Effector memory CD4-positive, alpha-beta T cell (primary cell): Measurements from ENCODE around the gene TEC.
"Not testable (repeated sequence)": the region's sequence is repeated elsewhere in the genome, so short reads cannot be mapped to it uniquely, and the experiment has no call there.

Source experiments
- DNase-seq, 3 donors: peaks; one replicate each; pipeline ENCODE4 v3.0.0-alpha.2; 2020
- H3K27ac ChIP-seq: 2 replicates; pipeline ENCODE4 v1.7.0; 2013; ENCODE audit warnings: mild to moderate bottlenecking, low read length, moderate library complexity; ENCODE audit not compliant: insufficient read depth, poor library complexity, severe bottlenecking
- H3K27me3 ChIP-seq: replicated peaks from 2 replicates; pipeline ENCODE4 v1.7.0; 2013; ENCODE audit warnings: mild to moderate bottlenecking, low read length; ENCODE audit not compliant: insufficient read depth, control insufficient read depth, poor library complexity, severe bottlenecking
- H3K36me3 ChIP-seq: 2 replicates; pipeline ENCODE4 v1.7.0; 2013; ENCODE audit warnings: mild to moderate bottlenecking, low read length, moderate library complexity; ENCODE audit not compliant: control insufficient read depth, insufficient read depth
- H3K4me1 ChIP-seq: 2 replicates; pipeline ENCODE4 v1.7.0; 2013; ENCODE audit warnings: low read length, mild to moderate bottlenecking; ENCODE audit not compliant: control insufficient read depth, insufficient read depth, poor library complexity, severe bottlenecking
- H3K4me3 ChIP-seq: 2 replicates; pipeline ENCODE4 v1.7.0; 2013; ENCODE audit warnings: low read length, low read depth, mild to moderate bottlenecking; ENCODE audit not compliant: insufficient read depth, poor library complexity, severe bottlenecking
- H3K9me3 ChIP-seq: 2 replicates; pipeline ENCODE4 v1.7.0; 2013; ENCODE audit warnings: mild to moderate bottlenecking, low read length, moderate library complexity; ENCODE audit not compliant: control insufficient read depth
- total RNA-seq, 3 donors: gene quantifications; one replicate each; lab custom pipeline; 2026; lab: John Stamatoyannopoulos, UW

The TEC gene
- 3.5 to 4.4 (median 3.6) reads per million in 3 donors for total RNA-seq

DNA sequence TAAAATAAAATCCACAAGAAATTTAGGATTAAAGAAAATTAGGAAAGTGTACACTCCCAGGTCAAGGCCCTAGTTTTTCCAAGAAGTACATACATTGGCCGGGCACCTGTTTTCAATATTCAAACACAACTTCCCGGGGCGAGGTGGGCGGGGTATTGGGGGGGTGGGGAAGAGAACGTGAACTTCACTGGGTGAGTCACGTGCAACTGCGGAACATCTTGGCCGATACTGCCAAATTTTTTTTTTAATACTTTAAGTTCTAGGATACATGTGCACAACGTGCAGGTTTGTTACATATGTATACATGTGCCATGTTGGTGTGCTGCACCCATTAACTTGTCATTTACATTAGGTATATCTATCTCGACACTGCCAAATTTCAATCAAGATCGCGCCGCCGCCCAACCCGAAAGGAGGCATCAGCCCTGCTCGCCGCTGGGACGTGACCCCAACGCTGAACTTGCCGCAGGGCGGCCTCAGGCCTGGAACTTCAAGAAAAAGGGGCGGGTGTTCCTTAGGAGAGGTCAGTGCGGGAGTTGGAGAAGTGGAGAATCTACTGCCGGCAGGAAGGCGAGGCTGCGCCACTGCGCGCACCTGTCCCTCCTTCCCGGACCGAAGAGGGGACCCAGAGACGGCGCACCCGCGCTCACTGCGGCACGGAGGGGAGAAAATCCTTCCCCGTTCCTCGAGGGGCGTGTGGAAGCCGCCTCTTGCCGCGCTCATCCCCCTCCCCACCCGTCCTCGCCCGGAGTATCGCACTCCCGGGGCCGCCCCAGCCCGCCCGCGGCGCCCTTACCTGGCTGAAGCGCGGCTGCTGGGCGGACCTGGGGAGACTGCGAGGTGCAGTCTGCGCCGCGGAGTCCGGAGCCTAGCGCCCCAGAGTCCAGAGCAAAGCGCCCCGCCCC lies at the start of gene TEC:
Gene TEC (minus strand): TSS at position 883 of the 905 bp plus-strand sequence. CDS start 41,224 bp downstream, outside the sequence.
- H3K27ac ChIP-seq: peak within 1 kb of the TSS; percentile 49
- no peaks in the 10 kb centered on the region for H3K4me1 ChIP-seq
- no peaks in the 10 kb centered on the region for H3K9me3 ChIP-seq
- DNase-seq: peak in 1 of 3 donors; percentile 6
- no peaks in the 10 kb centered on the region for H3K27me3 ChIP-seq
- H3K4me3 ChIP-seq: peak within 1 kb of the TSS; percentile 86
- H3K36me3 ChIP-seq: no peaks in the 10 kb centered on the region

DNA sequence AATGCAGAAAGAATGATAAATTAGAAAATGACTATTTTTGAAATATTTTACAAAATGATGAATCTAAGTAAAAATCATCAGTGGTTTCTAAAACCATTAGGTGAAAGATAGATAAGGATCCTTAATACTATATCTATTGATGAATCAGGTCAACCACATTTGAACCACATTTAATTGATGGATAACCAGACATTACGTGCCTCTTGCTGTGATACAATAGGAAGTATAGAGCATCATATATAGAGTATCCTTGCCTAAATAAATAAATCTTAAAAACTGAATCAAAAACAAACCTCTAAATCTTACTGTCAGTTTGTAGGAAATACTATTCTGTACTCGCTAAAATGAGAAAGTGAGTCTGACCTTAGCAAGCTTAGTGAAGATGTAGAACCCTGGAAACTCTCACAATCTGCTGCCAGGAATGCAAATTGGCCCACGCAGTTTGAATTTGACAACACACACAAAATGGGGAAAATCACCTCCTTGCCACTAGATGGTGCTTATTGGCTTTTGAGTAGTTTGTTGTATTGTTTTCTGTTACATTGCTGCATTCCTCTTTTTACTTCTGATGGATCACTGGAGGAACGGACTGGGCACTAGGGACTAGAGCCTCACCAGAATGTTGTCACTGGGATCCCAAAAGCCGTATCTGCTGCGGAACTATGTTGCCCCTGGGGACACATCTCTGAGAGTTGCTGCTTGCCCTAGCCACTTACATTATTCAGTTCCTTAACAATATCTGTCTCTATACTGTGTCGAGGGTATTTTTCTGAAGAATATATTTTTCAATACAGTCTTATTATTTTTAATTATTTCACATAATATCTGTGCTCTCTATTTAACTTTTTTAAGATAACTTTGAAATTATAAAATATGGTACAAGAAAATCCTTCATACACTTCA lies 46.3 kb upstream of the TEC start:
- Histone ChIP-seq H3K27ac (no peak overlapping the region), H3K4me3 (no peak overlapping the region), H3K36me3 (no peaks in the 10 kb centered on the region), H3K4me1 (no peaks in the 10 kb centered on the region), H3K9me3 (no peaks in the 10 kb centered on the region), H3K27me3 (no peaks in the 10 kb centered on the region)
- no peak for DNase-seq

DNA sequence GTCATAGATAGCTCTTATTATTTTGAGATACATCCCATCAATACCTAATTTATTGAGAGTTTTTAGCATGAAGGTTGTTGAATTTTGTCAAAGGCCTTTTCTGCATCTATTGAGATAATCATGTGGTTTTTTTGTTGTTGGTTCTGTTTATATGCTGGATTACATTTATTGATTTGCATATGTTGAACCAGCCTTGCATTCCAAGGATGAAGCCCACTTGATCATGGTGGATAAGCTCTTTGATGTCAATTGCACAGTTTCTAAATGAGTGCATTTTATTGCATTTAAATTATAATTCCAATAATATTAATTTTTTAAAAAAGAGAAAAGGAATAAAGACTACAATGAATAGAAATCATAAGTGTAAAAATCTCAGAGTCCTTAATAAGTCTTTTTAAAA lies 45.1 kb upstream of the TEC start:
- H3K36me3 ChIP-seq, H3K9me3 ChIP-seq, H3K4me3 ChIP-seq, H3K27me3 ChIP-seq, H3K27ac ChIP-seq, DNase-seq, H3K4me1 ChIP-seq: not testable (repeated sequence)

DNA sequence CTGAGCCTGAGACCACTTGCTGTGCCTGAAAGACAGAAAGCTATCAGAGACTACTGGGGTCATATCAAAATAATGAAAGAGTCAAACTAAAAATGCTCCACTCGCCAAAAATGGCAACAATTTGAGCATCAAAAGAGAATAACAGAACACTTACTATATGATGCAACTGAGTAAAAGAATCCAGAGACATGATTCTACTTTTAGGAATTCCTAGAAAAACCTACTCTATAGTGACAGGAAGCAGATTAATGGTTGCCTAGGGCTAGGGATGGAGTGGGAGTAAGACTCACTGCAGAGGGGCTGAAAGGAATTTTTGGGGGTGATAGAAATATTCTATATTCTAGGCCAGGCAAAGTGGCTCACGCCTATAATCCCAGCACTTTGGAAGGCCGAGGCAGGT lies 42.3 kb upstream of the TEC start:
- DNase-seq: no peak
- H3K4me1 ChIP-seq: no peaks in the 10 kb centered on the region
- no peaks in the 10 kb centered on the region for H3K27me3 ChIP-seq
- H3K36me3 ChIP-seq: no peaks in the 10 kb centered on the region
- no peak overlapping the region for H3K27ac ChIP-seq
- H3K9me3 ChIP-seq: no peaks in the 10 kb centered on the region
- no peak overlapping the region for H3K4me3 ChIP-seq

DNA sequence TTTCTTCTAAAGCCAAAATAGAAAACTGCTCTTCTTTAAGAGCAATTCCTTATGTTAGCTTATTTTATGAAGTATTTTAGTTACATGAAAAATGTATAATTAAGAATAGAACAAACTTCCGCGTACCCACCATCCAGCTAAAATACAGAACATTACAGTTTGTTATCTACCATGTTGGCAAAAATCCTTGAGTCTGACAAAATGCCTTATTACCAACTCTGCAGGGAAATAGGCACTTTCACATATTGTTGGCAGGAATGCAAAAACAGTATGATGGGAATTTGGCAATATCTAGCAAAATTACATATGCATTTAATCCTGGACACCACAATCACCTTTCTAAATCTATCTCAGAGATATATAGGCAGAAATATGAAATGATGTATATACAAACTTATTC lies 39.3 kb upstream of the TEC start:
- H3K4me3 ChIP-seq: no peak overlapping the region
- no peaks in the 10 kb centered on the region for H3K4me1 ChIP-seq
- no peaks in the 10 kb centered on the region for H3K27me3 ChIP-seq
- no peak overlapping the region for H3K27ac ChIP-seq
- no peak for DNase-seq
- no peaks in the 10 kb centered on the region for H3K9me3 ChIP-seq
- no peaks in the 10 kb centered on the region for H3K36me3 ChIP-seq

DNA sequence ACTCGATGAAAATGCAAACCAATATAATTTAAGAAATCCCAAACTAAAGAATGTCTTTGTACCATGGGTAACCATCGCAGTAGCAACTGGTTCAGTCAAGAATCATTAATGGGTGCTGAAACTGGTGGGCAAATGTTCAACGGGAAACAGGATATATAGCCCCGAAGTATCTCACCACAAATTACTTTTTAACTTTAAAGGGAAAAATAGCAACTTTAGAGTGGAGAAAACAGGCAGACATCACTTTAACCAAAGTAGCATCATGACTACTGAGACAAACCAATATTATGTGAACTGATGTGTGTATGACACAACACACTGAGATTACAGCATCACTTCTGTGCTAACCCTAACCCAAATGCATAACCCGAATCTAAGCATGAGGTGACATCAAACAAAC lies 37.9 kb upstream of the TEC start:
- H3K4me3 ChIP-seq: no peak overlapping the region
- DNase-seq: no peak
- H3K9me3 ChIP-seq: no peaks in the 10 kb centered on the region
- no peaks in the 10 kb centered on the region for H3K27me3 ChIP-seq
- H3K4me1 ChIP-seq: no peaks in the 10 kb centered on the region
- H3K36me3 ChIP-seq: no peaks in the 10 kb centered on the region
- H3K27ac ChIP-seq: no peak overlapping the region

DNA sequence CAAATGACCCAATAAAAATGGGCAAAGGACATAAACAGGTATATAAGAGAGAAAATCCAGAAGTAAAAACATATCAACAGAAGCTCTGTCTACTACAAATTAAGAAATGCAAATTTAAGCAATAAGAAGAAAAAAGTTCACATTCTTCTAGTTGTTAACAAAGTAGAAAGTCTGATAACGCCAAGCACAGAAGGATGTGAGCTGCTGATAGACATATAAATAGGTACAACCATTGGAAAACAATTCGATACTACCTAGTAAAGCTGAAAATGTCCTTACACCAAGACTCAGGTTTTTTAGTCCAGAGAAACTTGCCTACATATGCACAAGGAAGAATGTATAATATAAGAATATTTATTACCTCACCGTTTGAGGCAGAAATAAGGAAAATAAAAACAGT lies 35.9 kb upstream of the TEC start:
- Histone ChIP-seq H3K36me3 (no peaks in the 10 kb centered on the region), H3K27ac (no peak overlapping the region), H3K4me3 (no peak overlapping the region), H3K4me1 (no peaks in the 10 kb centered on the region), H3K27me3 (no peaks in the 10 kb centered on the region), H3K9me3 (no peaks in the 10 kb centered on the region)
- no peak for DNase-seq

DNA sequence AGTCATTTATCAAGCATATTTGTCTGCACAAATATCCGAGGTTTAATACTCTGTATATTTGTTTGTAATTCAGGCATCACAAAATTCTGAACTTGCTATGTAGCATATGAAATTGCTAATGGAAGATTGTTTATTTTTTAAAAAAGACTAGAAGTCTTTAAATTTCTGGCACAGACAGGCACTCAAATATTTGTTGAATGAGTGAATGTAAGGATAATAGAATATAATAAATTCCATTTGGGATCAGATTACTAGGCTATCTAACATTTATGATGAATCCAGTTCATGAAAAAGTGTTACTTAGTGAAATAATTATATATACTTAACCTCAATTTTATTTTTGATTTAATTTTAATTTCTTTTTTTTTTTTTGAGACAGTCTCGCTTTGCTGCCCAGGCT lies 30.4 kb upstream of the TEC start:
- no peaks in the 10 kb centered on the region for H3K9me3 ChIP-seq
- H3K27me3 ChIP-seq: no peaks in the 10 kb centered on the region
- peaks cover 3% of the 10 kb centered on the region for H3K4me1 ChIP-seq
- DNase-seq: no peak
- no peak overlapping the region for H3K4me3 ChIP-seq
- no peaks in the 10 kb centered on the region for H3K36me3 ChIP-seq
- H3K27ac ChIP-seq: no peak overlapping the region

DNA sequence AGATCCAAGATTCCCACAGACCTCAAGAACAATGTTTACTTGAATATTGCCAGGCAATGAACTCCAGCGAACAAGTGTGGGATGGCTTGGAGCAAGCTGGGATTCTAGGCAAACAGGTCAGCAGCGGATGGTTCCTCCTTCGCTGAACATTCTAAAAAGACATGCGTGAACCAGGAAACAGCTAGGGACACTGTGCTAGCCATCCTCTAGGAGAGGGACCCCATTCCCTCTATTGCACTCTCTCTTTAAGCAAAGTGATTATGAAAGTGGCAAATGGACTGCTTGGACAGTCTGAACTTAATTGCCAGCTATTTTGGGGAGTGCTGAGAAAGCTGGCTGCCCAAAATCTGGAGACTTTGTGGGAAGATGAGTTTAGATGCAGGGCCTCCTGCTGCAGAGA lies 29.9 kb upstream of the TEC start:
- no peak overlapping the region for H3K27ac ChIP-seq
- DNase-seq: no peak

More for the DNA sequence above, 29.9 kb upstream of the TEC start:
- no peaks in the 10 kb centered on the region for H3K9me3 ChIP-seq
- no peaks in the 10 kb centered on the region for H3K36me3 ChIP-seq
- H3K4me3 ChIP-seq: no peak overlapping the region
- H3K27me3 ChIP-seq: no peaks in the 10 kb centered on the region
- peaks cover 3% of the 10 kb centered on the region for H3K4me1 ChIP-seq
